ENCODE results near the gene NCKAP5.
"Not testable (repeated sequence)": the region's sequence is repeated elsewhere in the genome, so short reads cannot be mapped to it uniquely, and the experiment has no call there.

NCKAP5 gene

DNA sequence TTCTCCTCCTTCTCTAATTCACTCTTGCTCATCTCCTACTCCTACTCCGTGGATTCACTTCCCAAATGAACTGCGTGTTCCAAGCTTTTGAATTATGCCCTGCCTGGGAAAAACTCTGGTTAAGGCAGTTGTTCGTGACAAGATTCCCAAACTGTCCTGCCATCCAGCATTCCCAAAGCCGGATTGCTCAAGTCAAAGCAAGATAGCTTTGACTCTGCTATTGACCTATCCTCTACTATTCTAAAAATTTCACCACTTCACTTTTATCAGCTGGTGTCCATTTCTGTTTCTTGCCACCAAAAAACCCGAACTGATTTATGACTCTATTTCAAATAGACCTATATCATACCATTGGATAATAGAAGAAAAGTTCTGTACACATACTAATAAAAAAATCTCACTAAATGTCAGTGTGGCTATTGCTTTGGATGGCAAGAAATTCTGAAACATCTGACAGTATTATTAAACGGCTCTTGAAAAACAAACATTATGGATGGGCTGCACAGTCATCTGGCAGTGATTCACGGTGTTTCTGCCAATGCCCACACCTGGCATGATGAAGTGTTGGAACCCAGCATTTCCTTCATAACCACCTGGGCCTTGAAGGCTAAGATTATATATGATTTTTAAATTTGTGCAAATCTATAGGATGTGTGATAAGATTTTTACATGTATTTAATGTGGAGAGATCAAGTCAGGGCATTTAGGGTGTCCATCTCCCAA lies 87.4 kb downstream of the NCKAP5 start:
- peaks cover 15% of the 10 kb centered on the region for H3K9me3 Mint-ChIP-seq
- no peak overlapping the region for H3K27ac Mint-ChIP-seq (ENCODE audit: low read depth)
- ATAC-seq (replicated peaks; ENCODE audit: extremely low read depth, poor library complexity, severe bottlenecking) (no peak), DNase-seq (ENCODE audit: low spot score in 2 of 2) (no peak)
- no peaks in the 10 kb centered on the region for H3K36me3 Mint-ChIP-seq (ENCODE audit: insufficient read depth)
- H3K27me3 Mint-ChIP-seq = no peaks in the 10 kb centered on the region
- no peak overlapping the region for H3K4me3 Mint-ChIP-seq
- H3K4me1 Mint-ChIP-seq = no peaks in the 10 kb centered on the region

DNA sequence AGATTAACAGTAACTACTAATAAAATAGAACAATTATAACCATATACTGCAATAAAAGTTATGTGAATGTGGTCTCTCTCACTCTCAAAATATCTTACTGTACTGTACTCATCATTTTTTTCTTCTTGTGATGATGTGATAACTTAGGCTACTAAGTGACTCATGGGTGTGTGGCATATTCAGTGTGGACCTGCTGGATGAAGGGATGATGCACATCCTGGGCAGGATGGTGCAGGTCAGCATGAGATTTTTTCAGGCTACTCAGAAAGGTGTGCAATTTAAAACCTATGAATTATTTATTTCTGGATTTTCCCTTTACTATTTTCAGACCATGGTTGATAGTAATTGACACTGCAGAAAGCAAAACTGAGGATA lies 90.7 kb downstream of the NCKAP5 start:
- no peaks in the 10 kb centered on the region for H3K4me1 Mint-ChIP-seq
- H3K27ac Mint-ChIP-seq (ENCODE audit: low read depth) = no peak overlapping the region
- no peak for DNase-seq (ENCODE audit: low spot score in 2 of 2)
- no peaks in the 10 kb centered on the region for H3K36me3 Mint-ChIP-seq (ENCODE audit: insufficient read depth)
- no peaks in the 10 kb centered on the region for H3K27me3 Mint-ChIP-seq
- peaks cover 25% of the 10 kb centered on the region for H3K9me3 Mint-ChIP-seq
- H3K4me3 Mint-ChIP-seq = no peak overlapping the region
- no peak for ATAC-seq (replicated peaks; ENCODE audit: extremely low read depth, poor library complexity, severe bottlenecking)

DNA sequence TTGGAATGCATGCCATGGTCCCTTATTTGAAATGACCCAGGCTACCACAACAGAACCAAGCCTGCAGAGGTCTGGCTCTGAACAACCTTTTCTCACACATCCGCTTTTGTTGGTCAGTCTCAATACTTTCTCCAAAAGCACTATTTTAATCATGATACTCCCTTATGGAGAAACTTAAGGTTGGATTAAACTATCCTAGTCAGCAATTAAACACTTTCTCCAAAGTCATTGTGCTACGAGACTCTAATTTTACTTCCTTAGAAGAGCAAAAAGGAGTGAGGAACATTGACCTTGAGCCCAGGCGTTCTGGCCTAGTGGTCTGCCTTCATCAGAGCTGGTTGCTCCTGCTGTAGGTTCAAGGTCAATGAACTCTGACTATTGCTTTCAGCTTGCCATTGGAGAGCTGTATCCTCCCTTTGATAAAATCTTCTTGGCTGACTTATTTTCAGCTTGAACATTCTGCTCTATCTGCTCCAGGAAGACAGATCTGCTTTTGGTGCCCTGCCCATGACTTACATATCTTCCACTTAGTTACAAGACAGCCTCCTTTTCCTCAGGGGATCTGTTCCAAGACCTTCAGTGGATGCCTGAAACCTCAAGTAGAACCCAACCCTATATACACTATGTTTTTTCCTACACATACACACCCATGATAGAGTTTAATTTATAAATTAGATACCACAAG lies 91.2 kb downstream of the NCKAP5 start:
- no peaks in the 10 kb centered on the region for H3K4me1 Mint-ChIP-seq
- no peaks in the 10 kb centered on the region for H3K36me3 Mint-ChIP-seq (ENCODE audit: insufficient read depth)
- no peak overlapping the region for H3K4me3 Mint-ChIP-seq
- no peak for ATAC-seq (replicated peaks; ENCODE audit: extremely low read depth, poor library complexity, severe bottlenecking)
- H3K27me3 Mint-ChIP-seq = no peaks in the 10 kb centered on the region
- H3K27ac Mint-ChIP-seq (ENCODE audit: low read depth) = no peak overlapping the region
- DNase-seq (ENCODE audit: low spot score in 2 of 2) = no peak
- H3K9me3 Mint-ChIP-seq = peaks cover 28% of the 10 kb centered on the region

DNA sequence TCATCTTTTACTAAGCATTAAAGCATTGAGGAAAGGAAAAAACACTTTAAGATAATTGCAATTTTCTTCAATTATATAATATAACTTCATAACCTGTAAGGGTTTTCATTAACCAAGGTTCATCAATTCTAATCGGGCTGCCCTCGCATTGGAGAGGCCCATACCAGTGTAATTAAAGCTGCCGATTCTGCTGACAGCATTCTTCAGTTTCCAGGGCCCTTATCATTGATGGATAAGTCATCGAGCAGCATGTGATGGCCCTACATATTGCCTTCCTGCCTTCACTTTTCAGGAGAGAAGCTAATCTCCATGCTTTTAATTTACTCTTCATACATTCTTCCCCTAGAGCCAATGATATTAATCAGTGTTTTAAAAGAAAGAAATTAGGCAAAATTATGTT lies 92.0 kb downstream of the NCKAP5 start:
- no peaks in the 10 kb centered on the region for H3K27me3 Mint-ChIP-seq
- peaks cover 23% of the 10 kb centered on the region for H3K9me3 Mint-ChIP-seq
- ATAC-seq (replicated peaks; ENCODE audit: extremely low read depth, poor library complexity, severe bottlenecking) = no peak

DNA sequence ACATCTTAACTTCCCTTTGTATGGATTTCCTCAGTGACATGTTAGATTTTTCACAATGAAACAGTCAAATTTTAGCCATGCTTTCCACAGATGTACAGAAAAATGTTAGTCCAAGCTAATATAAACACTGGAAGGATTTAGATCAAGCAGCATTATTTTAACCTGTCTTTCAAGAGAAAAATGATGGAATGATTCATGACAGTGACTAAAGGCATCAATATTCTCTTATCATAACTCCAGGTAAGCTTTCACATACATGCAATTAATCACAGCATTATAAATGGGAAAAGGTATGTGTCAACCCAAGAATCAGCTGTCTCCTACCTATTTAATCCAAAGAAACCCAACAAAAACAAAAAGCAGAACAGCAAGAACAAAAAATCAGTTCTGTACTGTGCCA lies 92.7 kb downstream of the NCKAP5 start:
- Mint-ChIP-seq H3K4me1 (no peaks in the 10 kb centered on the region), H3K4me3 (no peak overlapping the region), H3K27me3 (no peaks in the 10 kb centered on the region), H3K9me3 (peaks cover 18% of the 10 kb centered on the region), H3K27ac (ENCODE audit: low read depth) (no peak overlapping the region), H3K36me3 (ENCODE audit: insufficient read depth) (no peaks in the 10 kb centered on the region)
- DNase-seq (ENCODE audit: low spot score in 2 of 2) = no peak
- ATAC-seq (replicated peaks; ENCODE audit: extremely low read depth, poor library complexity, severe bottlenecking) = no peak

More for the DNA sequence above, 92.0 kb downstream of the NCKAP5 start:
- no peaks in the 10 kb centered on the region for H3K36me3 Mint-ChIP-seq (ENCODE audit: insufficient read depth)
- H3K27ac Mint-ChIP-seq (ENCODE audit: low read depth) = no peak overlapping the region
- H3K4me3 Mint-ChIP-seq = no peak overlapping the region
- H3K4me1 Mint-ChIP-seq = no peaks in the 10 kb centered on the region
- no peak for DNase-seq (ENCODE audit: low spot score in 2 of 2)

DNA sequence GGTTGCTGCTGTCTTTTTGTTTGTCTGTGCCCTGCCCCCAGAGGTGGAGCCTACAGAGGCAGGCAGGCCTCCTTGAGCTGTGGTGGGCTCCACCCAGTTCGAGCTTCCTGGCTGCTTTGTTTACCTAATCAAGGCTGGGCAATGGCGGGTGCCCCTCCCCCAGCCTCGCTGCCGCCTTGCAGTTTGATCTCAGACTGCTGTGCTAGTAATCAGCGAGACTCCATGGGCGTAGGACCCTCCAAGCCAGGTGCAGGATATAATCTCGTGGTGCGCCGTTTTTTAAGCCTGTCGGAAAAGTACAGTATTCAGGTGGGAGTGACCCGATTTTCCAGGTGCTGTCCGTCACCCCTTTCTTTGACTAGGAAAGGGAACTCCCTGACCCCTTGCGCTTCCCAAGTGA lies 97.8 kb downstream of the NCKAP5 start:
- not testable (repeated sequence) for H3K36me3 Mint-ChIP-seq (ENCODE audit: insufficient read depth); H3K27ac Mint-ChIP-seq (ENCODE audit: low read depth); DNase-seq (ENCODE audit: low spot score in 2 of 2); H3K4me3 Mint-ChIP-seq; ATAC-seq (replicated peaks; ENCODE audit: extremely low read depth, poor library complexity, severe bottlenecking); H3K4me1 Mint-ChIP-seq; H3K27me3 Mint-ChIP-seq
- H3K9me3 Mint-ChIP-seq = peaks cover 16% of the 10 kb centered on the region

DNA sequence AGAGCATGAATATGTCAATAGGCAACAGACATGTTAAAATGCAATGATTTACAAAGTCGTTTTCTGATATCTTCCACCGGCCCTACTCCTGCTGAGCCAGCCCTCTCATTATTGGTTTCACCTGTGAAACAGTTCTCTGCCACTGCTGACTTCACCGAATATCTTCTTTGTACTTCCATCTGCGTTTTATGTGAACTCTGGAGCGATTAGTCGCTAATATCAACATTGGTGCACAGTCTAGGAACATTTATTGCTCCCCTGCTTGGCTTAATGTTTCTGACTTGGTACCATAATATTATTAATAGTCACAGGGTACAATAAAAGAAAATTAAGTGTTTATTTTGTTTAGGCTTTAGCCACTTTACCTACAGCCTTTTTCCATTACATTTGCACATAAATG lies 105.5 kb downstream of the NCKAP5 start:
- Mint-ChIP-seq H3K9me3 (no peaks in the 10 kb centered on the region), H3K4me3 (no peak overlapping the region), H3K27me3 (no peaks in the 10 kb centered on the region), H3K27ac (ENCODE audit: low read depth) (no peak overlapping the region), H3K36me3 (ENCODE audit: insufficient read depth) (no peaks in the 10 kb centered on the region), H3K4me1 (no peaks in the 10 kb centered on the region)
- DNase-seq (ENCODE audit: low spot score in 2 of 2) (no peak), ATAC-seq (replicated peaks; ENCODE audit: extremely low read depth, poor library complexity, severe bottlenecking) (no peak)

DNA sequence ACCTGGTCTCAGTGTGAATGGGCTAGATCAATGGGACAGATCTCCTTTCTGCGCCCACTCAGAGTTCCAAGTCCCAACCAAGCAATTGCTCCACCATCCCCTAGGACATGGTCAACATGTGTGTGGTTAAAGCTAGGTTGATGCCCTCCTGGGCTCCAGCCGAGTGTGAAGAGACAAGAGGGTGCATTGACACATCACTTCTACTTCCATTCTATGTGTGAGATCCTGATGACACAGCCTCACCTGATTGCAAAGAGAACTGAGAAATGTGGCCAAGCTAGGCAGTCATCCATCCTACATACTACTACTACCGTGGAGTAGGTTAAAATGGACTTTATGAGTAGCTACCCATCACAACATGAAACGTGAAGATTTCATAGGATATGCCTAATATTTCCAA lies 106.8 kb downstream of the NCKAP5 start:
- no peaks in the 10 kb centered on the region for H3K4me1 Mint-ChIP-seq
- no peak for ATAC-seq (replicated peaks; ENCODE audit: extremely low read depth, poor library complexity, severe bottlenecking)

DNA sequence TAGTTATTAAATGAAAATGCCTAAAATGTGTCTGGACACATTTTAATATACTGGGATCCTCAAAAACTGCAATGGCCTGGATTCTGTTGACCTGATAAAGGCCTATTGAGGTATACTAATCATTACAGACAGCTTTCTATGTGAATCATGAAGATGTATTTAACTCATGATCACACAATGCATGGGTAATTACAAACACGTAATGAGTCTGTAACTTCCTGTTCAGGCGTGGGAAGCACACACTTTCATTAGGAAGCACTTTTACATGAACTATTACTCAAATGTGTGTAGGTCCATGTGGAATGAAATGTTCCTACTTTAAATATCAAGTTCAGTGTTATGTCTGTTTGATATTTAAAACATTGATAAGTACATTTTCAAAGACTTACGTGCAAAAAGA lies 108.7 kb downstream of the NCKAP5 start:
- Mint-ChIP-seq H3K27me3 (no peaks in the 10 kb centered on the region), H3K4me3 (no peak overlapping the region), H3K4me1 (no peaks in the 10 kb centered on the region), H3K9me3 (no peaks in the 10 kb centered on the region), H3K27ac (ENCODE audit: low read depth) (no peak overlapping the region), H3K36me3 (ENCODE audit: insufficient read depth) (no peaks in the 10 kb centered on the region)
- no peak for DNase-seq (ENCODE audit: low spot score in 2 of 2)
- no peak for ATAC-seq (replicated peaks; ENCODE audit: extremely low read depth, poor library complexity, severe bottlenecking)

More for the DNA sequence above, 106.8 kb downstream of the NCKAP5 start:
- Mint-ChIP-seq H3K27ac (ENCODE audit: low read depth) (no peak overlapping the region), H3K27me3 (no peaks in the 10 kb centered on the region), H3K4me3 (no peak overlapping the region), H3K36me3 (ENCODE audit: insufficient read depth) (no peaks in the 10 kb centered on the region), H3K9me3 (no peaks in the 10 kb centered on the region)
- DNase-seq (ENCODE audit: low spot score in 2 of 2) = no peak

DNA sequence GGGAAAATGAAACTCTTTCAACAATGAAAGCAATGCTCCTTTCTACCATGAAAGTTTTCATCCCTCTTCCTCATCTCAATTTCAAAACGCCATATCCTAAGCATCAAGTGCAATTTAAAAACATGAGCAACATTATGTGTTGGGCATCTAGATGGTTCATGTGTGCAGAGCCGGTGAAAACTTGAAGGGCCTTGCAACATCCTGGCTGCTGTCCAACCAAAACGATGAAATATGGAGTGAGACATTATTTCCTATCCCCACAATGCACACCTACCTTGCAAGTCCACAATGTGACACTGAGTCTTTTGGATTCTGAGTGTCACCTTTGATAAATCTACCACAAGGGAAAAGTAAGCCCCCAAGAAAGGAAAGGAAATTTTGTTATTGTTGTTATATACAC lies 110.0 kb downstream of the NCKAP5 start:
- Mint-ChIP-seq H3K9me3 (peaks cover 2% of the 10 kb centered on the region), H3K27me3 (no peaks in the 10 kb centered on the region), H3K4me3 (no peak overlapping the region), H3K4me1 (no peaks in the 10 kb centered on the region), H3K27ac (ENCODE audit: low read depth) (no peak overlapping the region), H3K36me3 (ENCODE audit: insufficient read depth) (no peaks in the 10 kb centered on the region)
- DNase-seq (ENCODE audit: low spot score in 2 of 2) (no peak), ATAC-seq (replicated peaks; ENCODE audit: extremely low read depth, poor library complexity, severe bottlenecking) (no peak)

DNA sequence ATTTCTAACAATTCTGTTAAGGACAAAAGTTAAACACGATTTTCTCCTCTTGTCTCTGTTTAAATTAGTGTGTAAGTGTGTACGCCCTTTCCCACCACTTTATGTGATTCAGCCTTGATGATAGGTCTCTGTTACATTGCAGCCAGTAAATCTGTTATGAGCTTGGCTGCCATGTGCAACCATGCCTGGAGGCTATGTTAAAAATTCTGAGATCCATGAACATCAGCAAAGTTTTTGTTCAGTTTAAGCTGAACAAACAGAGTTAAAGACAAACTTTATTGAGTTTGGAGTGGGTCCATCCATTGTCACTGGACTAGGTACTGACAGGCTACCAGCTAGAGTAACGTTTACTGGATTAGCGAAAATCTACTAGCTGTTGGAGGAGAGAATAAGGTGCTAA lies 110.4 kb downstream of the NCKAP5 start:
- Mint-ChIP-seq H3K4me1 (no peaks in the 10 kb centered on the region), H3K27ac (ENCODE audit: low read depth) (no peak overlapping the region), H3K27me3 (no peaks in the 10 kb centered on the region), H3K4me3 (no peak overlapping the region), H3K9me3 (peaks cover 6% of the 10 kb centered on the region), H3K36me3 (ENCODE audit: insufficient read depth) (no peaks in the 10 kb centered on the region)
- ATAC-seq (replicated peaks; ENCODE audit: extremely low read depth, poor library complexity, severe bottlenecking) = no peak
- no peak for DNase-seq (ENCODE audit: low spot score in 2 of 2)

DNA sequence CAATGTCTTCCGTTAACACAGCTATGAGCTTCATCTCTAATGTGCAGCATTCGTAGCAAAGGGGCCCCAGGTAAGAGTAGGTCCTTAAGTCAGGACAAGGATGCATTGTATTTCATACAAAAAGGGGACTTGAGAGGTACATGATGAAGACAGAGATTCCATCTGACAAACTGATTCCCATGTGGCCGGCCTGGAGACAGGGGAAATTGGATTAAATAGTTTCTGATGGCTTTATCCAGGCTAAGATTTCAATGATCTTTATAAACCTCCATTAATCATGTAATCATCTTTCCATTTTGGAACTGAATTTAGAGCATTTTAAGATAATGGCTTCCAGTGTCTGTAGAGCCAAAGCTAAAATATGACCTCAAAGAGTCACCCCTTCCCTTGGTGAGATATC lies 111.3 kb downstream of the NCKAP5 start:
- ATAC-seq (replicated peaks; ENCODE audit: extremely low read depth, poor library complexity, severe bottlenecking) (no peak), DNase-seq (ENCODE audit: low spot score in 2 of 2) (no peak)
- H3K9me3 Mint-ChIP-seq = peaks cover 9% of the 10 kb centered on the region
- H3K36me3 Mint-ChIP-seq (ENCODE audit: insufficient read depth) = no peaks in the 10 kb centered on the region
- H3K4me3 Mint-ChIP-seq = no peak overlapping the region
- H3K4me1 Mint-ChIP-seq = no peaks in the 10 kb centered on the region
- H3K27ac Mint-ChIP-seq (ENCODE audit: low read depth) = no peak overlapping the region
- H3K27me3 Mint-ChIP-seq = no peaks in the 10 kb centered on the region

DNA sequence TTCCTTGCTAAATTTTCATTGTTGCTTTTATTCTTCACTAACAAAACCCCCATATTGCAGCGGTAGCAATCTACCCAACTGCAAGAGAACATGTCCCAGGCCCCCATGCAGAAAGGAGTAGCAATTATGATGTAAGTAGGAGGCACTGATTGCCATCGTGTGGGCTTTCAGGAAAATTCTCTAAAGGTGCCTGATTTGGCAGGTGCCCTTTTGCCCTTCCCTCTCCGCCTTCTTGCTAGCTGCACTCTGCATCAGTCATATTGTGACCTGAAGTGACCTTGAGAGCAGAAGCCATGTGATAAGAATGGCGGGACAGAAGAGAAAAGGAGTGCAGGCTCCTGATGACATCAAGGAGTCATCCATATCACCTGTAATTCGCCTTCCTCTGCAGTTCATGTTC lies 112.1 kb downstream of the NCKAP5 start:
- Mint-ChIP-seq H3K27ac (ENCODE audit: low read depth) (no peak overlapping the region), H3K36me3 (ENCODE audit: insufficient read depth) (no peaks in the 10 kb centered on the region), H3K4me3 (no peak overlapping the region), H3K27me3 (no peaks in the 10 kb centered on the region), H3K4me1 (no peaks in the 10 kb centered on the region), H3K9me3 (peaks cover 9% of the 10 kb centered on the region)
- DNase-seq (ENCODE audit: low spot score in 2 of 2) = no peak
- ATAC-seq (replicated peaks; ENCODE audit: extremely low read depth, poor library complexity, severe bottlenecking) = no peak
